ENCODE measurements around the gene CD6. TPM values are rescaled to one million over a fixed set of nuclear protein-coding genes. Genes with fewer than 3 reads are reported as not detected.

Gene CD6
- total and polyA plus RNA-seq, 2 donors (not counting 3 experiments of a cell fraction or from before 2014, with no cell fraction given) = not detected

- DNase-seq (ENCODE audit: low read depth, low spot score) = no peak
- H3K27me3 ChIP-seq (ENCODE audit: control insufficient read depth in 2 of 2, insufficient read depth in 2 of 2, low read length in 2 of 2) = no peaks in the 10 kb centered on the region
- no peaks in the 10 kb centered on the region for H3K9me3 ChIP-seq (replicated peaks; ENCODE audit: control insufficient read depth, insufficient read depth, low read length)
- intact Hi-C loops (cut with micrococcal nuclease) (no loop called here), dilution Hi-C loops (cut with MboI; ENCODE audit: extremely low pct_ligation_motif_present, low sequenced_read_pairs) (no loop called here)
- H3K4me2 ChIP-seq (ENCODE audit: insufficient read depth, low read length) = no peak overlapping the region
- no peaks in the 10 kb centered on the region for H3K4me1 ChIP-seq (ENCODE audit: control insufficient read depth, extremely low read depth, insufficient read depth, low read length)
- H3K27ac ChIP-seq (ENCODE audit: insufficient read depth, low read depth, low read length) = no peak overlapping the region
- TF ChIP-seq POLR2A (IDR thresholded peaks at IDR 0.05; ENCODE audit: low read depth, low read length) (no peak), CTCF (IDR thresholded peaks at IDR 0.05; ENCODE audit: extremely low read depth in 1 of 2, insufficient read depth in 1 of 2, low read depth in 1 of 2, low read length in 2 of 2) (no peak), POLR2AphosphoS5 (IDR thresholded peaks at IDR 0.05; ENCODE audit: insufficient read depth, low read depth, low read length) (no peak), EZH2 (IDR thresholded peaks at IDR 0.05; ENCODE audit: borderline replicate concordance, low read depth, low read length, severe bottlenecking) (no peak), FOS (IDR thresholded peaks at IDR 0.05; ENCODE audit: borderline replicate concordance, insufficient read depth, low read length) (no peak), MYC (IDR thresholded peaks at IDR 0.05; ENCODE audit: low read depth, low read length) (no peak), JUN (IDR thresholded peaks at IDR 0.05; ENCODE audit: borderline replicate concordance, insufficient read depth, insufficient read length, low read depth) (no peak), MAX (IDR thresholded peaks at IDR 0.05; ENCODE audit: insufficient read depth, insufficient read length) (no peak), GATA2 (IDR thresholded peaks at IDR 0.05; ENCODE audit: insufficient read depth, insufficient read length, low read depth, low read length) (no peak)
- ChIA-PET CTCF (no interaction called here), POLR2A (no interaction called here)
- H4K20me1 ChIP-seq (replicated peaks; ENCODE audit: control insufficient read depth, extremely low read depth, insufficient read depth, low read length) = no peaks in the 10 kb centered on the region
- H3K9ac ChIP-seq (replicated peaks; ENCODE audit: extremely low read depth, insufficient read depth, low read length) = no peak overlapping the region
- H3K36me3 ChIP-seq (ENCODE audit: control insufficient read depth in 2 of 2, extremely low read depth in 1 of 2, insufficient read depth in 2 of 2, low read length in 2 of 2) = no peaks in the 10 kb centered on the region
- no peak overlapping the region for H3K4me3 ChIP-seq (replicated peaks in 1 of 3; ENCODE audit: insufficient read depth in 1 of 3, low read depth in 1 of 3, low read length in 3 of 3)
- no TSS peak for BruUV-seq (replicated peaks)
- H2AFZ ChIP-seq (ENCODE audit: low read depth, low read length) = no peak overlapping the region
- no peaks in the 10 kb centered on the region for H3K79me2 ChIP-seq (ENCODE audit: control insufficient read depth, insufficient read depth, low read length)
- FAIRE-seq = no peak
- no peaks in the 10 kb centered on the region for H3K9me1 ChIP-seq (replicated peaks; ENCODE audit: control insufficient read depth, extremely low read depth, insufficient read depth, low read length)
Observed at GRCh38 chr11:61067782-61068446, 96.4 kb downstream of the CD6 start.
